Activated T-cell treated with anti-CD3 and anti-CD28 coated beads for 4 hours (primary cell): ENCODE measurements around the gene CLIP2.
"Not testable (repeated sequence)": the region's sequence is repeated elsewhere in the genome, so short reads cannot be mapped to it uniquely, and the experiment has no call there.

Experiments used
- DNase-seq: peaks from one replicate; pipeline ENCODE4 v3.0.0-alpha.2; 2020

CLIP2 gene

GRCh38 chr7:74300926-74301325, 11.7 kb downstream of the CLIP2 start:
- DNase-seq = no peak

DNA sequence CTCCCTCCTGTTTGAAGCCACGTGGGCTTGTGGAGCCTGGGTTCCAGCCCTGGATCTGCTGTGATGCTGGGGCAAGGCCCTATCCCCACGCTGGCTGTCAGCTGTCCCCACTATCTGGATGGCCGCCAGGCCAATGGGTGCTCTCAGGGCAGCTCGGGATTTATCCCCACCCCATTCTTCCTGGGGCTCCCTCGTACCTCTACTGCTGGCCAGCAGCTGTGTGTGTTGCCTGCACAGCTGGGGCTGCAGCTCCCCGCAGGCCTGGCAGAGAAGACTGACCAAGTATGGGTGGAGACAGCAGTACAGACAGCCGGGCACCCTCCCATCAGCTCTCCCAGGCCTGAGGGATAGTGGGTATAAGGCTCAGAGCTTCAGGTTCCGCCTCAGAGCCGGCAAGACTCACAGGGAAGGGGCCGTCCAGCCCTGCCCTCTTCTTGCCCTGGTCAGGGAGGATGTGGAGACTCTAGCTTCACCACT, 13.6 kb downstream of the CLIP2 start:
- DNase-seq = no peak

DNA sequence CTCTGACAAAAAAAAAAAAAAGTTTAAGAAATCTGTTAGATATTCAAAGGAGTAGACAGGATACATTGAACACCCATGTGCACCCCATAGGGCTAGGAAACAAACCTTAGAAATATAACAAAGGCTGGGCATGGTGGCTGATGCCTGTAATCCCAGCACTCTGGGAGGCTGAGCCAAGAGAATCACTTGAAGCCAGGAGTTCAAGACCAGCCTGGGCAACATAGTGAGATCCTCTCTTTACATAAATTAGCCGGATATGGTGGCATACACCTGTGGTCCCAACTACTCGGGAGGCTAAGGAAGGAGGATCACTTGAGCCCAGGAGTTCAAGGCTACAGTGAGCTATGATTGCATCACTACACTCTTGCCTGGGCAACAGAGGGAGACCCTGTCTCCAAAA, 15.3 kb downstream of the CLIP2 start:
- DNase-seq = no peak

DNA sequence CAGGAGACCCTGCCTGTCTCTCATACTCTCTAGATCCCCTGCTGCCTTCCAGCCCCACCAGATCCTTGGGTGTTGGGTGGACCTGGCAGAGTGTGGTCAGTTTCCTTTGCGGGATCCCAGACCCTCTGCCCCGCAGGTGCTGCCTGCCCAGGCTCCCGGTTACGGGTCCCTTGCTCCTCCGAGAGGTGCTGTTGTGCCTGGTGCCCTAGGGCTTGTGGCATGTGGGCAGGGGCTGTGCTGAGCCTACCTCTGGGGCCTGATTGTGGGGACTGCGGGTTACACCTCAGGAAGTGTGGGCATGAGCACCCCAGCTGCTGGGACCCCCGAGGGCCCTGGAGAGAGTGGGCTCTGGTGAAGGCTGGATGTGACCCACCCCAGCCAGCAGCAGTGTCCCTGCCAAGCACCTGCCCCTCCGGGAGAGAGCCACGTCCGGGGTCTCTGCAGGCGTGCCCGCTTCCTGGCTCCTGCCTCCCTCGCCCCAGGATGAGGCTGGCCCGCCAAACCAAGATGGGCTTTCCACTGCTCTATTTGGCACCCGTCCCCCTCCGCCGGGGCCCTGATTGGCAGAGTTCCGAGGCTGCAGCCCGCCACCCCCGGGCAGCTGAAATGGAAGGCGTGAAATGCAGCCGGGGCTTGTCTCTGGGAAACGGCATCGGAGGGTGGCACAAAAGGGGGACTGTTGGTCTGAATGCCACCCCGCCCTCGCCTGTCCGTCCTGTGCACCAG, 17.0 kb downstream of the CLIP2 start:
- DNase-seq = no peak

GRCh38 chr7:74306730-74307469, 17.7 kb downstream of the CLIP2 start:
- no peak for DNase-seq

DNA sequence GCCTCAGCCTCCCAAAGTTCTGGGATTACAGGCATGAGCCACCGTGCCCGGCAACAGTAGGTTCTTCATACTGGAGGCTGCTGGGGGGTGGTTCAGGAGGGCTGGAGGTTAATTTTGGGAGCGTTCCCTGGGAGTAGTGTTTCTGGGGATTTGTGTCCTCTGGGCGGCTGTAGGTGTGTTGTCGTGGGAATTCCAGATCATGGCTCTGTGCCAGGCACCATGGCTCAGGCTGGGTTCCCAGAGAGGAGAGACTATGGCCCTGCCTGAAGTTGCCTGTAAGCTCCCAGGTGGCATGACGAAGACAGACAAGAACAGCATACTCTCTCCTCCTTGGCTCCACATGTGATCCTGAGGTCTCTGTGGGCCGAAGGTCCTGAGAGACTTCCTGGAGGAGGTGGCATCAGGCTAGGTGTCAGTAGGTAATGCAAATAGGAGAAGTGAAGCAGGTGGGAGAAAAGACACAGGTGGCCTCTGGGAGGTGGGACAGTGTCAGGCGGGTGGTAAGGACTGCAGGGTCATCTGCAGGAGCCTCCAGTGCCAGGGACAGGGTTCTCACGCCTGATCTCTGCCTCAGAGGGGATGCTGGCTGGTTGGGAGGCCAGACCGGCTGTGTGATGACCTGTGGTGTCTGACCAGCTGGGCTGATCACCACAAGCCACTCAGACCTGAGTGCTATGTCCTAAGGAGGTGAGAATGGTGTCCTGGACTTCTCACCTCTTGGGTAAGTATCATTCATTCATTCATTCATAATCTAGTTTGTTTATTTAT, 18.7 kb downstream of the CLIP2 start:
- no peak for DNase-seq

DNA sequence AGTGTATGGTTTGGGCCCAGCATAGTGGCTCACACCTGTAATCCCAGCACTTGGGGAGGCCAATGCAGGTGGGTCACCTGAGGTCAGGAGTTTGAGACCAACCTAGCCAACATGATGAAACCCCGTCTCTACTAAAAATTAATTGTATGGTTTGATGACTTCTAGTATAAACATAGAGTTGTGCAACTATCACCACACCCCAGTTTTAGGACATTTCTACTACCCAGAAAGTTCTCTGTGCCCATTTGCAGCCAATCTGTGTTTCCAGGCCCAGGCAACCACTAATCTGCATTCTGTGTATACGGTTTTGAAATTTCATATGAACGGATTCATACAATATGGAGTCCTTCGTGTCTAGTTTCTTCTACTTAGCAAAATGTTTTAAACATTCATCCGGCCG, 20.0 kb downstream of the CLIP2 start:
- no peak for DNase-seq

DNA sequence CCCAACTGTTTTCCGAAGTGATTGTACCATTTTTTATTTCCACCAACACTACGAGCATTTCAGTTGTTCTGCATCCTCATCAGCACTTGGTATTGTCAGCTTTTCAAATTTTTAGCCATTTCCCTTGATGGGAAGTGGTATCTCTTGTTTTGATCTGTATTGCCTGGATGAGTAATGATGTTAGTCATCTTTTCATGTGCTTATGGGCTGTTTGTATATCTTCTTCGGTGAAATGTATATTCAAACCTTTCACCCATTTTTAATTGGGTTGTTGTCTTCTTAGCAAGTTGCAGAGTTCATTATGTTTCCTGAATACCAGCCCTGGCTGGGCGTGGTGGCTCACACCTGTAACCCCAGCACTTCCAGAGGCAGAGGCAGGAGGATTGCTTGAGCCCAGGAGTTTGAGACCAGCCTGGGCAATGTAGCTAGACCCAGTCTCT, 22.1 kb downstream of the CLIP2 start:
- no peak for DNase-seq

- DNase-seq = no peak
These were observed 23.3 kb downstream of the CLIP2 start for GRCh38 chr7:74312418-74313028.

GRCh38 chr7:74315891-74316290, 26.7 kb downstream of the CLIP2 start:
- DNase-seq = not testable (repeated sequence)

- no peak for DNase-seq
These were observed 28.1 kb downstream of the CLIP2 start for GRCh38 chr7:74317146-74317782.

DNA sequence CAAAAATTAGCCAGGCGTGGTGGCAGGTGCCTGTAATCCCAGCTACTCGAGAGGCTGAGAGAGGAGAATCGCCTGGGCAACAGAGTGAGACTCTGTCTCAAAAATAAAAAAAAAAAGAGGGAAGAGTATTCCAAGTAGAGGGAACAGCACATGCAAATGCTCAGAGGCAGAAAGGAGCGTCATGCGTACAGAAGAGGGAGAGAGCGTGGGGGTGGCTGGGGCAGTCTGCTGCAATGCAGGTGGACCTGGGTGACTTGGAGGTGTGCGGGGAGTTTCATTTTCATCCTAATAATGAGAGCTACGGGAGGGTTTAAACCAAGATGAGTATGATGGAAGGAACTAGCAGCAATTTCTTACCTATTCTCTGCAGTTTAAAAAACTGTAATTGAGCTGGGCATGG, 28.8 kb downstream of the CLIP2 start:
- no peak for DNase-seq

- DNase-seq = no peak
These were observed 31.5 kb downstream of the CLIP2 start for GRCh38 chr7:74320645-74321221.

GRCh38 chr7:74322892-74323291, 33.7 kb downstream of the CLIP2 start:
- DNase-seq = not testable (repeated sequence)

- DNase-seq = no peak
These were observed 35.5 kb downstream of the CLIP2 start for GRCh38 chr7:74324531-74325209.

GRCh38 chr7:74325210-74325565, 36.0 kb downstream of the CLIP2 start:
- DNase-seq = no peak

DNA sequence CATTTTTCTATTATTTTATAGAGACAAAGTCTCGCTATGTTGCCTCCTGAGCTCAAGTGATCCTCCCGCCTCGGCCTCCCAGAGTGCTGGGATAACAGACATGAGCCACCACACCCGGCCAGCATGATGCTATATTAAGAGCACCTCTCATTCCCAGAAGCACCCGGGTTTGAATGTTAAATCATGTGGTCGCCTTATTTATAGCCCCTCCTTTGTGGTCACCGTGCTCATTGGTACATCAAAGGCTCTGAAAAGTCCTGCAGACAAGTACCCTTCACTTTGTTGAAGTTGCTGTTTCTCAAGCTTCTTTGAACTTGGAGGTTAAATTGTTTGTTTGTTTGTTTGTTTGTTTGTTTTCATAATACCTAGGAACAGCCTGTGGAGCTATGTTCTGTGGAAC, 40.0 kb downstream of the CLIP2 start:
- DNase-seq = no peak

DNA sequence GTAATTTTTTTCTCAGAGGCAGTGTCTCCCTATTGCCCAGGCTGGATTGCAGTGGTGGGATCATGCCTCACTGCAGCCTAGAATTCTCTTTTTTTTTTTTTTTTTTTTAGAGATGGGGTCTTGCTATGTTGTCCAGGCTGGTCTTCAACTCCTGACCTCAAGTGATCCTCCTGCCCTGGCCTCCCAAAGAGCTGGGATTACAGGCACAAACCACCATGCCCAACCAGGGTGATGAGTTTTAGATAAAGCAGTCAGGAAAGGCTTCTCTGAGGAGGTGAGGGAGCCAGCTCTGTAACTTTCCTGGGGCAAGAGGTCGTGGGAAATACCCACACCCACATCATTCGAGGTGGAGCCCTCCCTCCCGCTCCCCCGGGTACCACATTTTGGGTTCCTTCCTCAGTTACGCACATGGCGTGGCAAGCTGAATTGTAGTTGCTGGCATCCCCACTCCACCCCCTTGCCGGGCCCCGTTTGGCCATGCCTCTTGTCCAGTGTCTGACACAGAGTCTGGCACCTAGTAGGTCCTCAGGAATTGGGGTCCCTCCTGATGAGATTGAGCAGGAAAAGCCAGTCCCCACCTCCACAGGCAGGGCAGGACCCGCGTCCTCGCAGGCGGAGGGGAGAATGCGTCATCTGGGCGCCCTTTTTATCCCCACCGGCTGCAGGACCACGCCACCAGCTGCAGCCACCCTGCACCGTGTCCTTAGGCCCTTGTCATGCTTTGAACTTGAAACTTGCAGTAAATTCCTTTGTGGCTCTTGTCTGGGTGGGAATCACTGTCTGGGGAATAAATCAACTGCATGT, 43.4 kb downstream of the CLIP2 start:
- DNase-seq = no peak

DNA sequence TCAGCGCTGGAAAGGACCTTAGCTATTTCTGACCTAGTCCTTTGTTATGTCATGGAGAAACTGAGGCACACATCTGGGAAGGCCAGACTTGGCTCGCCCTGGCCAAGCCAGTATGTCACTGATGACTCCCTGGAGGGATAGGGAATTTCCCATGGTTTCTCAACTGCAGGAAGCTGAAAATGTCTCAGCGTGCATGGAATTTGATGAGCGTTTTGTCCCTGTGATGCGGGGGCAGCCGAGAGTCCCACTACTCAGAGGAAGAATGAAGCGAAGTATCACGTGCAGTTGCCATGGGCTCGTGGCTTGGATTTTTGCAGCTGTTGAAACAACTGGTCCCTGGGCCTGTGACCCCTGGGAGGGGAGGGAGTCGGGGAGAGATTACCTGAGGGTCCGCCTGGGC, 44.8 kb downstream of the CLIP2 start:
- DNase-seq = no peak

GRCh38 chr7:74337926-74338325, 48.7 kb downstream of the CLIP2 start:
- no peak for DNase-seq
